ENCODE results near the gene SLCO4A1. TPM values are rescaled to one million over a fixed set of nuclear protein-coding genes. Genes with fewer than 3 reads are reported as not detected.
A peak's percentile ranks its signal among the peaks of the same experiment; 100 is the strongest.

SLCO4A1 gene
- total RNA-seq, 2 donors from 2014 or later, result 2.6 to 6.2 TPM

- Histone ChIP-seq H3K36me3 (replicated peaks in 1 of 2; ENCODE audit: insufficient read depth in 1 of 2, low read depth in 2 of 2) (no peaks in the 10 kb centered on the region), H3K27me3 (no peaks in the 10 kb centered on the region), H3K9me3 (no peaks in the 10 kb centered on the region), H3K4me3 (no peak overlapping the region), H3K27ac (peak overlapping the region in 3 of 4 donors; percentile 59 to 79 (median 66)), H3K4me1 (peaks cover 18% of the 10 kb centered on the region)
- DNase-seq (peak; percentile 59 to 87 (median 74)), ATAC-seq (peak; percentile 70)
- 43 to 51% methylated on average over 22 to 27 of the region's 27 CpGs for WGBS, 2 donors
- TF ChIP-seq POLR2A (IDR thresholded peaks at IDR 0.05) (peak in 2 of 3 donors; percentile 8 to 31), CTCF (IDR thresholded peaks at IDR 0.05) (peak in 1 of 7 experiments; percentile 8)
- intact Hi-C loops (cut with DNase I), result no loop called here
These were observed 24.6 kb downstream of the SLCO4A1 start for GRCh38 chr20:62666736-62667529.

- peaks cover 18% of the 10 kb centered on the region for H3K4me1 ChIP-seq
- no peak overlapping the region for H3K4me3 ChIP-seq
- H3K27me3 ChIP-seq, result no peaks in the 10 kb centered on the region
- intact Hi-C loops (cut with DNase I), result loop anchor here (2.0 kb wide), 1 partner anchor 141 kb away; no protein-coding TSS in a partner anchor
- H3K36me3 ChIP-seq (replicated peaks in 1 of 2; ENCODE audit: insufficient read depth in 1 of 2, low read depth in 2 of 2), result no peaks in the 10 kb centered on the region
- WGBS, 2 donors, result 65 to 72% methylated on average over 23 to 28 of the region's 30 CpGs
- H3K27ac ChIP-seq, result peak overlapping the region in 3 of 4 donors; percentile 59 to 79 (median 66)
- no peak for TF ChIP-seq POLR2A (IDR thresholded peaks at IDR 0.05)
- TF ChIP-seq CTCF (IDR thresholded peaks at IDR 0.05), result no peak
- no peaks in the 10 kb centered on the region for H3K9me3 ChIP-seq
- DNase-seq, result no peak
- no peak for ATAC-seq
These were observed 25.5 kb downstream of the SLCO4A1 start for GRCh38 chr20:62667530-62668440.

GRCh38 chr20:62668441-62669027, 26.2 kb downstream of the SLCO4A1 start:
- Histone ChIP-seq H3K9me3 (no peaks in the 10 kb centered on the region), H3K36me3 (replicated peaks in 1 of 2; ENCODE audit: insufficient read depth in 1 of 2, low read depth in 2 of 2) (no peaks in the 10 kb centered on the region), H3K27ac (no peak overlapping the region), H3K4me1 (peaks cover 18% of the 10 kb centered on the region), H3K4me3 (no peak overlapping the region), H3K27me3 (peaks cover 0 to under 1% of the 10 kb centered on the region in 2 donors)
- intact Hi-C loops (cut with DNase I), result loop anchor here (2.0 kb wide), 1 partner anchor 140 kb away; no protein-coding TSS in a partner anchor
- 36 to 53% methylated on average over 8 to 13 of the region's 13 CpGs for WGBS, 2 donors
- ATAC-seq (peak; percentile 67), DNase-seq (peak; percentile 78 to 84 (median 80))
- no peak for TF ChIP-seq POLR2A (IDR thresholded peaks at IDR 0.05)
- TF ChIP-seq CTCF (IDR thresholded peaks at IDR 0.05), result peak; percentile 69 to 92 (median 84)

GRCh38 chr20:62669249-62669648, 26.9 kb downstream of the SLCO4A1 start:
- Histone ChIP-seq H3K4me3 (no peak overlapping the region), H3K27me3 (peaks cover 0 to 3% of the 10 kb centered on the region in 2 donors), H3K36me3 (replicated peaks in 1 of 2; ENCODE audit: insufficient read depth in 1 of 2, low read depth in 2 of 2) (no peaks in the 10 kb centered on the region), H3K4me1 (peaks cover 18% of the 10 kb centered on the region), H3K27ac (no peak overlapping the region), H3K9me3 (no peaks in the 10 kb centered on the region)
- DNase-seq (no peak), ATAC-seq (no peak)
- intact Hi-C loops (cut with DNase I), result loop anchor here (2.0 kb wide), 1 partner anchor 140 kb away; no protein-coding TSS in a partner anchor
- TF ChIP-seq CTCF (IDR thresholded peaks at IDR 0.05) (no peak), POLR2A (IDR thresholded peaks at IDR 0.05) (no peak)
- WGBS, 2 donors, result 81 to 90% methylated on average over 7 to 10 of the region's 10 CpGs
